ENCODE data around the gene TEAD1. TPM values are rescaled to one million over a fixed set of nuclear protein-coding genes. Genes with fewer than 3 reads are reported as not detected.
"Not testable (repeated sequence)": the region's sequence is repeated elsewhere in the genome, so short reads cannot be mapped to it uniquely, and the experiment has no call there.

Gene TEAD1
- total RNA-seq, 4 donors from 2014 or later = 45.7 to 88.7 (median 71.4) TPM

- TF ChIP-seq CTCF (IDR thresholded peaks at IDR 0.05) (no peak), POLR2A (IDR thresholded peaks at IDR 0.05) (no peak)
- WGBS, 2 donors = 85 to 88% methylated on average over 3 of the region's 3 CpGs
- H3K4me3 ChIP-seq (ENCODE audit: low read depth, poor library complexity, severe bottlenecking) = no peak overlapping the region
- intact Hi-C loops (cut with DNase I; ENCODE audit: low total_unique reads) = no loop called here
- no peak for DNase-seq (ENCODE audit: low spot score in 2 of 2)
Measured at GRCh38 chr11:12756867-12757266, 82.6 kb downstream of the TEAD1 start.

- TF ChIP-seq POLR2A (IDR thresholded peaks at IDR 0.05) = no peak
- no peak for TF ChIP-seq CTCF (IDR thresholded peaks at IDR 0.05)
- intact Hi-C loops (cut with DNase I; ENCODE audit: low total_unique reads) = no loop called here
- no peak for DNase-seq (ENCODE audit: low spot score in 2 of 2)
- H3K4me3 ChIP-seq (ENCODE audit: low read depth, poor library complexity, severe bottlenecking) = no peak overlapping the region
- WGBS, 2 donors = 40 to 48% methylated on average over 2 of the region's 2 CpGs
Measured at GRCh38 chr11:12757416-12757815, 83.2 kb downstream of the TEAD1 start.

- H3K4me3 ChIP-seq (ENCODE audit: low read depth, poor library complexity, severe bottlenecking); intact Hi-C loops (cut with DNase I; ENCODE audit: low total_unique reads); DNase-seq (ENCODE audit: low spot score in 2 of 2): not testable (repeated sequence)
- 92 to 98% methylated on average over 6 of the region's 6 CpGs for WGBS, 2 donors
Measured at GRCh38 chr11:12758117-12758516, 83.9 kb downstream of the TEAD1 start.

DNA sequence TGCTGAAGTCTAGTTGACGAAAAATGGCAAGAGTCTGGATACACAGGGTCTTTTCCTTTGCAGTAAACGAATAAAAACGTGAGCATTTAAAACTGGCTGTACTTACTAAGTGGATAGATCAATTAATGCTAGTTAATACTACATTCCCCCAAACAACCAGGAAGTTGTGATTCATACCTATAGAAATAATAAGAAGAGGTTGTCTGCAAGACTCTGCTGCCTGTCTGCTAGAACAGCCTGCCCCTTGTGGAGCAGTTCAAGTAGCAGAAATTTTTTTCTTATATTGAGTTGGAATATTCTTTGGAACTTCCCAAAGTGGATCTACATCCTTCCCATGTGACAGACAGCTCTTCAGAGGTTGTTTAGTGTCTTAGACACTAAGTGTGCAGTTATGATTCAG lies 86.8 kb downstream of the TEAD1 start:
- H3K4me3 ChIP-seq (ENCODE audit: low read depth, poor library complexity, severe bottlenecking) = no peak overlapping the region
- 68 to 80% methylated on average over 3 of the region's 3 CpGs for WGBS, 2 donors
- DNase-seq (ENCODE audit: low spot score in 2 of 2) = no peak
- intact Hi-C loops (cut with DNase I; ENCODE audit: low total_unique reads) = no loop called here
- TF ChIP-seq POLR2A (IDR thresholded peaks at IDR 0.05) (no peak), CTCF (IDR thresholded peaks at IDR 0.05) (no peak)

- no peak overlapping the region for H3K4me3 ChIP-seq (ENCODE audit: low read depth, poor library complexity, severe bottlenecking)
- DNase-seq (ENCODE audit: low spot score in 2 of 2) = no peak
- WGBS, 2 donors = 84 to 89% methylated on average over 5 of the region's 5 CpGs
- intact Hi-C loops (cut with DNase I; ENCODE audit: low total_unique reads) = no loop called here
- no peak for TF ChIP-seq POLR2A (IDR thresholded peaks at IDR 0.05)
- TF ChIP-seq CTCF (IDR thresholded peaks at IDR 0.05) = no peak
Measured at GRCh38 chr11:12762278-12762677, 88.1 kb downstream of the TEAD1 start.

DNA sequence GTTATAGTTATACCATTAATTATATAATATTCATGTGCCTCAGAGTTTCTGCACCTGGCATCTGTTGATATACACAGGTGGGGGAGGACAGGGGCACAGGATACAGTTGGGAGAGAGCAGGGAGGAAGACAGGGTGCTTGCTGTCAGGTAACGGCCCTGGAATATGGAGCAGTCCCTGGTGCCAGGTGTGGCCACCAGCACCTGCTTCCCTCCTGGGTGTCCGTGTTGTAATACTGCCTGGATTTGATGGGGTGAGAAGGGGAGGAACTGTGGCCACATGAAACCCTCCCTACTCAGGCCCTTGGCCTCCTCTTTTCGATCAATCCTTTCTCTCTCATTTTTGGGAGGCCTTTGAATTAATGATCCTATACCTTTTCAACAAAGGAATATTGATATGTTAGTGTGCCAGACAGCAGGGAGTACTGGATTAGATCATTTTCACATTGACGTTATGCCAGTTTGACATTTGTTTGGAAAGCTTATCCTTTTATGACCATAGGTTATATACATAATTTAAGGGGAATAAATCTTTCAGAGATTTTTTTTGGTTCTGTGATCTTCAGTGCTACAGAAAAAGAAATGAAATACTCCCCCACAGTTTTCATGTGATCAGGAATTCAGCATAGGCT lies 88.6 kb downstream of the TEAD1 start:
- H3K4me3 ChIP-seq (ENCODE audit: low read depth, poor library complexity, severe bottlenecking) = no peak overlapping the region
- intact Hi-C loops (cut with DNase I; ENCODE audit: low total_unique reads) = no loop called here
- DNase-seq (ENCODE audit: low spot score in 2 of 2) = no peak
- 90% methylated on average over 4 of the region's 4 CpGs for WGBS, 2 donors
- TF ChIP-seq CTCF (IDR thresholded peaks at IDR 0.05) (no peak), POLR2A (IDR thresholded peaks at IDR 0.05) (no peak)
